Measurements from ENCODE around the gene MB.

MB gene

DNA sequence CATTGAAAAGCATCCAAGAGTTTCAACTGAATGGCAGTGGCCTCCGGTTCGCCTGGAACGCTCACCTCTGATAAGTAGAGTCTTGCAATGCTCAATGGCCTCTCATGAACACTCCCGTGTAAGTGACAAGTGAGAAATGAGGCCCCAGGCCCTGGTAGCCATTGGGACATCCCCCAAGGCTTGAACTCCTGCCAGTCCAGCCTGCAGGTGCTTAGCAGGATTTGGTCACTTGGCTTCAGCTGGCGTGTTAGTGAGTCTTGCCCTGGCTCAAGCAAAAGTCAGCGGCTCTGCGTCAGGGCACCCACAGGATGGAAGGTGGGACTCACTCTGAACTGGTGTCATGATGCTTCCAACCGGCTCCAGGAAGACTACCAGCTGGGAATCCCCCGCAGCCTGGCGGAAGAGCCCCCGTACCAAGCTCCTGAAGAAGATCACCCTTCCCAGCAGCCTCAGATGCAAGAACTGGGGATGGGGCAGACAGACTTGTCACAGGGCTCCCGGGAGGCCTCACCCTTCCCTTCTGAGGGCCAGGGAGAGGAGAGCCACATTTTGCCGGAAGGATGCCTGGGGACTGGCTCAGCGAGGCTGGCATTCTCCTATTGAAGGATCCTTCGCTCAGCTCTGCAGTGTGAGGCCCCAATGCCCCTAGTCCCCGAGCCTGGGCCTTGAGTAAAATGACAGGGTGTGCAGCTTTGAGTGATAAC lies 19.3 kb downstream of the MB start:
- TF ChIP-seq CTCF (IDR thresholded peaks at IDR 0.05; ENCODE audit: insufficient read depth, low read depth, low read length, missing control alignments): no peak
- DNase-seq (ENCODE audit: low read depth): no peak

GRCh38 chr22:35596821-35597220 lies 20.3 kb downstream of the MB start:
- no peak for DNase-seq (ENCODE audit: low read depth)
- no peak overlapping the region for H3K4me3 ChIP-seq (ENCODE audit: low read length)
- no peak for TF ChIP-seq CTCF (IDR thresholded peaks at IDR 0.05; ENCODE audit: insufficient read depth, low read depth, low read length, missing control alignments)

More for the DNA sequence above, 19.3 kb downstream of the MB start:
- no peak overlapping the region for H3K4me3 ChIP-seq (ENCODE audit: low read length)

GRCh38 chr22:35594686-35595085 lies 22.4 kb downstream of the MB start:
- no peak overlapping the region for H3K4me3 ChIP-seq (ENCODE audit: low read length)
- TF ChIP-seq CTCF (IDR thresholded peaks at IDR 0.05; ENCODE audit: insufficient read depth, low read depth, low read length, missing control alignments): no peak
- no peak for DNase-seq (ENCODE audit: low read depth)

DNA sequence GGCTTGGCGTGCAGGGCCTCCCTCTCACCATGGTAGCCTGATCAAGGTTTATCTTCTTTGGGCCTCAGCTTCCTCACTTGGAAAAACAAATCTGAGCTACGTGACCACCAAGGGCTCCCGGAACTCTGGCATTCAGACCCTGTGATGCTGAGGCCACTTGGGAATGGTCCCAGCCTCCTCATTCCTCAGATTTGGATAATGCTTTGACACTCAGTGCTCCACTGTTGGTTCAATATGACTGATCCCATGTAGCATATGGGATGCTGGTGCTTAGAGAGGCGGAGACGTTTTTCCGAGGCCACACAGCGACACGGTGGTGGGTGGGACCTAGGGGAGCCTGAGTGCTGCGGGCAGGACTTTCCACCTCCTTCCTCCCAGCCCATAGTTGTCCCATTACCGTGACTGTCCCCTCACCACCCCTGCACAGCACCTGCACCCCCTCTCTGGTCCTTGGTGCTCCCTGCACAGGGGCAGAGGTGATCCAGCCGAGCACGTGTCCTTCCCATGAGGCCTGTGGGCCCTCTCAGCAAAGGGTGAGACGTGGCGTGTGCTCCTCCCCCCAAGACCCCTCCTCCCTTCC lies 23.1 kb downstream of the MB start:
- no peak for TF ChIP-seq CTCF (IDR thresholded peaks at IDR 0.05; ENCODE audit: insufficient read depth, low read depth, low read length, missing control alignments)
- no peak overlapping the region for H3K4me3 ChIP-seq (ENCODE audit: low read length)
- no peak for DNase-seq (ENCODE audit: low read depth)

DNA sequence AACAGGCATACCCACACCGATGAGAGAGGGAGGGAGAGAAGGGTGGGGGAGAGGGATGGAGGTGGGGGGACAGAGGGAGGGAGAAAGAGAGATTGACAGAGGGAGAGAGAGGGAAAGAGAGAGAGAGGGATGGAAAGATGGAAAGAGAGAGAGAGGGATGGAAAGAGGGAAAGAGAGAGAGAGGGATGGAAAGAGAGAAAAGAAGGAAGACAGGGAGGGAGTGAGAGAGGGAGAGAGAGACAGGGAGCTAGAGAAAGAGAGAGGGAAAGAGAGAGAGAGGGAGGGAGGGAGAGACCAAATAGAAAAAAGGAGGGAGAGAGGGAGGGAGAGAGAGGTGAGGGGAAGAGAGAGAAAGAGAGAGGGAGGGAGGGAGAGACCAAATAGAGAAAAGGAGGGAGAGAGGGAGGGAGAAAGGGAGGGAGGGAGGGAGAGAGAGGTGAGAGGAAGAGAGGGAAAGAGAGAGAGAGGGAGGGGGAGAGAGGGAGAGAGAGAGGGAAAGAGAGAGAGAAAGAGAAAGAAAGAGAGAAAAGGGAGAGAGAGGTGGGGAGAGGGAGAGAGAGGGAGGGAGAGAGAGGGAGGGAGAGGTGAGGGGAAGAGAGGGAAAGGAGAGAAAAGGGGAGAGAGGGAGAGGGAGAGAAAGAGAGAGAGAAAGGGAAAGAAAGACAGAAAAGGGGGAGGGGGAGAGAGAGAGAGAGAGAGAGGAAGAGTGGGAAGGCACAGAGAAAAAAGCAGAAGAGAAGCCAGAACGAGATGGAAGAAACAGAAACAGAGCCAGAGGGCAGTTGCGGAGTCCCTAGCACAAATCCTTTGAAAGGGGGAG lies 23.8 kb downstream of the MB start:
- TF ChIP-seq CTCF (IDR thresholded peaks at IDR 0.05; ENCODE audit: insufficient read depth, low read depth, low read length, missing control alignments): no peak
- H3K4me3 ChIP-seq (ENCODE audit: low read length): no peak overlapping the region
- DNase-seq (ENCODE audit: low read depth): no peak

- no peak for TF ChIP-seq CTCF (IDR thresholded peaks at IDR 0.05; ENCODE audit: insufficient read depth, low read depth, low read length, missing control alignments)
- DNase-seq (ENCODE audit: low read depth): no peak
- no peak overlapping the region for H3K4me3 ChIP-seq (ENCODE audit: low read length)
Measured at GRCh38 chr22:35592418-35592967, 24.6 kb downstream of the MB start.

Data from epithelial cell of esophagus (primary cell).